22Rv1 (cell line): ENCODE results near the gene COPS8.

Experiments
- H3K27ac ChIP-seq: fragments of 450-650 bp; 2 replicates; pipeline ENCODE4 v1.5.1; 2017
- ZFX ChIP-seq: fragments of 450-650 bp; IDR thresholded peaks from 2 replicates; pipeline ENCODE4 v1.6.1; 2017; ENCODE audit warnings: antibody characterized with exemption, borderline replicate concordance
- TF ChIP-seq, protein P1 (sequence below): fragments of 450-650 bp; IDR thresholded peaks from 2 replicates; pipeline ENCODE4 v1.5.1; 2017; ENCODE audit warnings: mild to moderate bottlenecking

The COPS8 gene

DNA sequence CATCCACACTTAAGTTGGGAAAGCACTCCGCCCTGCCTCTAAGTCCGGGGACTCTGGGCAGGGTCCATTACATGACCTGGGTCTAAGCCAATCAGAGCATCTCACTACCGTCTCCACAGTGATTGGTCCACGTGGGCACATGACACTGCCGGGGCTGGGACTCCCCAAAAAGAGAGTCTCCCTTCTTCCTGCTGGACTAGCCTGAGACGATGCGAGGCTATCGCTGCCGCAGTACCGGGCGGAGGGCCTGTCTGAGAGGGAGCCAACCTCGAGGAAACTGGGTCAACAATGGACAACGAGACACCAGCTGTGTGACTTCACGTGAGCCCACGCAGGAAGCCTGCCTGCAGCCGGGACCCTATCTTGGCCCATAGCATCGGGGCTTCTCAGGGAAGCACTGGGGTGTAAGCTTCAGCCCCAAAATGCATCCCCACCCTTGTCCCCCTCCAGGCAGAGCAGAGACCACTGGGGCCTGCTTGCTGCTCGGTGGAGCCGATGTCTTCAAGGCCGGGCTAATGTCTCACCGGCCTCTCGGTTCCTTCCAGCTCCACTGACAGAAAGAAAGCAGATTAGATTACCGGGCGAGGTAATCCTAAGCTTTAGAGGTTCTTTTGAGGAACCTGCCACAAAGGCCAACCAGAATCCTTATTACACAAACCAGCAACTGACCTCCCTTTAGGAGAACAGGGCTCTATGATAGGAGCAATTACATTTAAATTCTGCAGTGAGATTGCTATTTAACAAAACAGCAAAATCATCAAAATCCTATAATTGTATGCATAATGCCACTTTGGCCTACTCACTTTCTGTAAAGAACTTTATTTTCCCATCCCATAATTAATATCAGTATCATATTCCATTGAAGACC, 21.3 kb upstream of the COPS8 start:
- no peak for TF ChIP-seq ZFX
- H3K27ac ChIP-seq: no peak overlapping the region

DNA sequence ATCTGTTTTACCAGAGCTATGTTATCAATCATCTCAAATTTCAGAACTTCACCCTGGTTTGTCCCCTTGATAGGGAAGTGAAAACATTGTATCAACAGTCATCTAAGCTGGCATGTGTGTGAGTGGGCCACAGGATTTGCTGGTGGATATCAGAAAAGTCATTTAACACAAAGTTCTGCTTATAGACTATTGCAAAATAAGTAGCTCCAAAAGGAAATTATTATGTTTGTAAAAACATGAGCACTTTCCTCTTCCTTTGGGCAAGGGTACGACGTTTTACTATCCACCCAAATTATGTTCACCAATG, 20.7 kb upstream of the COPS8 start:
- TF ChIP-seq ZFX: no peak
- TF ChIP-seq, protein P1, sequence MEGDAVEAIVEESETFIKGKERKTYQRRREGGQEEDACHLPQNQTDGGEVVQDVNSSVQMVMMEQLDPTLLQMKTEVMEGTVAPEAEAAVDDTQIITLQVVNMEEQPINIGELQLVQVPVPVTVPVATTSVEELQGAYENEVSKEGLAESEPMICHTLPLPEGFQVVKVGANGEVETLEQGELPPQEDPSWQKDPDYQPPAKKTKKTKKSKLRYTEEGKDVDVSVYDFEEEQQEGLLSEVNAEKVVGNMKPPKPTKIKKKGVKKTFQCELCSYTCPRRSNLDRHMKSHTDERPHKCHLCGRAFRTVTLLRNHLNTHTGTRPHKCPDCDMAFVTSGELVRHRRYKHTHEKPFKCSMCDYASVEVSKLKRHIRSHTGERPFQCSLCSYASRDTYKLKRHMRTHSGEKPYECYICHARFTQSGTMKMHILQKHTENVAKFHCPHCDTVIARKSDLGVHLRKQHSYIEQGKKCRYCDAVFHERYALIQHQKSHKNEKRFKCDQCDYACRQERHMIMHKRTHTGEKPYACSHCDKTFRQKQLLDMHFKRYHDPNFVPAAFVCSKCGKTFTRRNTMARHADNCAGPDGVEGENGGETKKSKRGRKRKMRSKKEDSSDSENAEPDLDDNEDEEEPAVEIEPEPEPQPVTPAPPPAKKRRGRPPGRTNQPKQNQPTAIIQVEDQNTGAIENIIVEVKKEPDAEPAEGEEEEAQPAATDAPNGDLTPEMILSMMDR: no peak
- H3K27ac ChIP-seq: no peak overlapping the region

DNA sequence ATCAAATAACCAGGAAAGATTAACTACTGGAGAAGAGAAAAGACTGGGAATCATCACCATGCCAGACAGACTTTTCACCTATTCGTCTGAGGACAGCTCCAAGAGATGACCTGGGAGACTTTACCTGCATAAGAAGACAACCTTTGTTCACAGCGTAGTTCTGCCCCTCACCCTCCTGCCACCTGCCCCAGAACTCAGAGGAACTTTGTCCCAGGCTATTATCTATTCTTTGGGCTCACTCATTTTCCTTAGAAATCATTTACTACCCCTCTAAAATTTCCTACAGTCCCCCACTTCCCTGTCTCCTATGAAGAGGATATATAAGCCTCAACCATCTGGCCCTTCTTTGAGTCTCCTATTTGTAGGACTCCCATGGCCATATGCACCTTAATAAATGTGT, 19.3 kb upstream of the COPS8 start:
- no peak overlapping the region for H3K27ac ChIP-seq
- TF ChIP-seq, protein P1: no peak
- no peak for TF ChIP-seq ZFX

DNA sequence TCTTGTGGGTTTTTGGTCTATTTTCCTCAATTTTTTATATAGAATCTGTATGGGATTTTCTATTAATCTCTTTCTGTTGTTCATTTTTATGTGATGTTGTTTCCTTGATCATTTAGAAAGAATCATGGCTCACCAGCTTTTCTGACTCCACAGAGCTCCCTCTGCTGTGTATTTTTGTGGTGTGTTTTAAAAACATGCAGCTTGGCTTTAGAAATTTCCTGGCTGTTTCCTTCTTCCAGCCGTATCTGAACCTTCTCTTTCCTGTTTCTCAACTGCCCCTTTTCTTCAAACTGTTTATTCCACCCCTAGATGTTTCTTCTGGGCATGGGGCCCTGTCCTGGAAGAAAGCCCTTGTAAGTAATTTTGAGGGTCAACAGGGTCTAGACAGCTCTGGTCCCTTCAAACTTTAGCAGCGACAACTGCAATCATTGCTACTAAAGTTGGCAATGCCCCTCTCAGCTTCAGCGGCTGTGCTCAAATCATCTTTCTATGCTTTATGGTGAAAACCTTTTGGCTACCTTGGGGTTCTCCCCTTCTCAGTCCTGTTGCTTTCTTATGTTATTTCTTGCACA, 17.6 kb upstream of the COPS8 start:
- no peak overlapping the region for H3K27ac ChIP-seq
- TF ChIP-seq, protein P1: no peak
- TF ChIP-seq ZFX: no peak

DNA sequence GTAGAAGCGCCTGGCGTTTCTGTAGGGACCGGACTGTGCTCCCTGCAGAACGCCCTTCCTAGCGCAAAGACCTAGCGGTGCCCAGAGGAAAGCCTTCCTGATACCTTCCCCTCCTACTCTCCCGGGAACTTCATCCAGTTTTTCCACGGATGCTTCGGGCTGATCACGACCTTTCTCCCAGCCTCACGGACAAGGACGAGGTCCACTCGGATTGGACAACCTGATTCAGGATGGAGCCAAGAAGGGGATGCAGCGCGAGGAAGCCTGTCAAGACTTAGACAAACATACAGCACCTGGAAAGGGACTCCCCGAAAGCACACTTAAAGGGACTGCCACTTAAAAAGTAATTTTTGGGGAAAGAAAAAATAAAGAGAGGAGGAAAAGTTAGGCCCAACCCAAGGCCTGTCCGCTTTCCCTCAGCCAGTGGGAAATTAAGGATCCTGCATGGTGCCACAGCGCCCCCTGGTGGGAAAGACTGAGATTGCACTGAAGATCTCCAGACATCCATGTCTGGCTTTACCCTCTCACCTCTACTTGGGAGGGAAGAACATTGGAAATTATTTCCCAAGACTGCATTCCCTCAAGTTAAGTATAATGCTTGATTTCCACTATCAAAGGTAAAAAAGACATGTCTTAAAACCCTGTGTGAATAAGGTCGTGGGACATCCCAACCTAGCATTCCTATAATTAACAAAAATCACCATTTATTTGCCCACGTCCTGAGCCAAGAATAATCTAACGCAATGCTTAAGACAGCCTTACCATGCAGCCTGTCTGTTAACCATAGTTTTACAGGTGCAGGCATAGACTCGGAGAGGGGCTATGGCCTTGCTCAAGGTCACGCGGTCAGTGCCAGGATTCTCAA, 13.4 kb upstream of the COPS8 start:
- no peak overlapping the region for H3K27ac ChIP-seq
- TF ChIP-seq, protein P1: peak; percentile 98
- no peak for TF ChIP-seq ZFX

DNA sequence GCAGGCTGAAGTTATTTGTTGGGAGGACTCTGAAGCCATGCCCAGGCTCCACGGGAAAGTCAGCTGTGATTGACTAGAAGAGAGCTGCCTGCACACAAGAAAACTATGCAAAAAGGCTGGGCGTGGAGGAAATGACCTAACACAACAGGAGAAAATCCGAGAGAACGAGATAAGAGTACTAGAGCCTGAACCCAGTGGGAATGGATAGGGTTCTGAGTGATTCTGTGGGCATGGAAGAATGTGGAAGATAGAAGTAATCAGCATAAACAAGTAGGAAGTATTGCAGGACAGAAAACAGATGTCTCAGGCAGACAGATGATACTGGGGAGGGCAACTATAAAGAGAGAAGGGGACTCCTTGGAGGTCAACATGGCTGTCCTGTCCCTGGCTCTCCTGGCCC, 12.1 kb upstream of the COPS8 start:
- TF ChIP-seq, protein P1: no peak
- no peak for TF ChIP-seq ZFX

DNA sequence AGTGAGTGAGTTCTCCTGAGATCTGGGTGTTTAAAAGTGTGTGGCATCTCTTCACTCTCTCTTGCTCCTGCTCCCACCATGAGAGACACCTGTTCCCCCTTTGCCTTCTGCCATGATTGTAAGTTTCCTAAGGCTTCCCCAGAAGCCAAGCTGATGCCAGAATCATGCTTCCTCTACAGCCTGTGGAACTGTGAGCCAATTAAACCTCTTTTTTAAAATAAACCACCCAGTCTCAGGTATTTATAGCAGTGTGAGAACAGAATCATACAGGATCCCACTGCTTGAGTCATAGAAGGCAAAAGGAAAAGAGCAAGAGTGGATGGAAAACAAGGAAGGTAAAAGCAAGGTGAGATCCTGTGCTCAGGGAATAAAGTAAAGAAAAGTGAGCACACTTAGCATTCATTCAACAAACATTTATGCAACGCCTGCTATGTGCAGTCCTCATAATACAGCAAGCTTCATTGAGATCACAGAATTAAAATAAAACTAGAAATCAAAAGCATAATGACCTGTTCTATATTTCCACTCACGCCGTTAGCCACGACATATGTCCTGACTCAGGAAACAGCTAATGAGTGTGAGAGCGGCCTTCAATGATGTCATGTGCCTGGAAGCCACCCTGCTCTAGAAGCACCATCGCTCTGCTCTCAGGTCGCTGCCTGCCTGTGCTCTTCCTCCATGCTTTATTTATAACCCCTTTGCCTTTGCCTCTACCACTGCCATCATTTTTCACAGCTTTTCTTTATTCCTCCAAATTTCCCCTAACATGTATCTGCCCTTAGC, 11.3 kb upstream of the COPS8 start:
- no peak for TF ChIP-seq ZFX
- TF ChIP-seq, protein P1: no peak
- H3K27ac ChIP-seq: no peak overlapping the region

More for the DNA sequence above, 12.1 kb upstream of the COPS8 start:
- H3K27ac ChIP-seq: no peak overlapping the region
